NCI-H82 treated with DMSO at 0.1 percent for 48 hours (cell line): Measurements from ENCODE around the gene ZNF74.
"Not testable (repeated sequence)": the region's sequence is repeated elsewhere in the genome, so short reads cannot be mapped to it uniquely, and the experiment has no call there.

ENCODE experiments used
- DNase-seq: peaks from one replicate; lab custom pipeline; 2025; ENCODE audit not compliant: unreplicated experiment; lab: John Stamatoyannopoulos, UW

ZNF74 gene

GRCh38 chr22:20393705-20394476 is at the start of gene ZNF74:
TSS of gene ZNF74 (plus strand) at chr22:20394151. CDS start at chr22:20394629, 478 bp downstream.
- DNase-seq: peak; percentile 76

- not testable (repeated sequence) for DNase-seq
These were observed 47.4 kb upstream of the ZNF74 start for GRCh38 chr22:20346553-20346952.

- not testable (repeated sequence) for DNase-seq
These were observed 41.4 kb upstream of the ZNF74 start for GRCh38 chr22:20352536-20352935.

- no peak for DNase-seq
These were observed 39.5 kb upstream of the ZNF74 start for GRCh38 chr22:20354238-20354975.

GRCh38 chr22:20355939-20356636 is 37.9 kb upstream of the ZNF74 start:
- not testable (repeated sequence) for DNase-seq

- DNase-seq: not testable (repeated sequence)
These were observed 37.0 kb upstream of the ZNF74 start for GRCh38 chr22:20356906-20357305.

GRCh38 chr22:20357967-20358366 is 36.0 kb upstream of the ZNF74 start:
- not testable (repeated sequence) for DNase-seq

- DNase-seq: not testable (repeated sequence)
These were observed 35.3 kb upstream of the ZNF74 start for GRCh38 chr22:20358503-20359239.

- DNase-seq: not testable (repeated sequence)
These were observed 33.7 kb upstream of the ZNF74 start for GRCh38 chr22:20360261-20360660.

- DNase-seq: not testable (repeated sequence)
These were observed 32.8 kb upstream of the ZNF74 start for GRCh38 chr22:20360866-20361751.

GRCh38 chr22:20361752-20362229 is 32.2 kb upstream of the ZNF74 start:
- not testable (repeated sequence) for DNase-seq

- DNase-seq: not testable (repeated sequence)
These were observed 31.5 kb upstream of the ZNF74 start for GRCh38 chr22:20362403-20362802.

GRCh38 chr22:20364335-20365260 is 29.4 kb upstream of the ZNF74 start:
- not testable (repeated sequence) for DNase-seq

- not testable (repeated sequence) for DNase-seq
These were observed 27.1 kb upstream of the ZNF74 start for GRCh38 chr22:20366841-20367240.

GRCh38 chr22:20368875-20369274 is 25.1 kb upstream of the ZNF74 start:
- DNase-seq: not testable (repeated sequence)

GRCh38 chr22:20371687-20372086 is 22.3 kb upstream of the ZNF74 start:
- DNase-seq: not testable (repeated sequence)

- not testable (repeated sequence) for DNase-seq
These were observed 21.5 kb upstream of the ZNF74 start for GRCh38 chr22:20372406-20372854.

- DNase-seq: not testable (repeated sequence)
These were observed 20.7 kb upstream of the ZNF74 start for GRCh38 chr22:20373195-20373706.
